Measurements from ENCODE around the gene ENTPD5. TPM values are rescaled to one million over a fixed set of nuclear protein-coding genes. Genes with fewer than 3 reads are reported as not detected.
"Not testable (repeated sequence)": the region's sequence is repeated elsewhere in the genome, so short reads cannot be mapped to it uniquely, and the experiment has no call there.

ENTPD5 gene
- total RNA-seq, 1 donor from 2014 or later = 16.0 TPM

- Mint-ChIP-seq H3K9me3 (ENCODE audit: unreplicated experiment) (no peaks in the 10 kb centered on the region), H3K4me1 (ENCODE audit: unreplicated experiment) (no peaks in the 10 kb centered on the region), H3K36me3 (ENCODE audit: low read depth, unreplicated experiment) (peaks cover 11% of the 10 kb centered on the region), H3K27me3 (ENCODE audit: unreplicated experiment) (no peaks in the 10 kb centered on the region), H3K4me3 (ENCODE audit: unreplicated experiment) (no peak overlapping the region), H3K27ac (ENCODE audit: unreplicated experiment) (no peak overlapping the region)
- TF ChIP-seq CTCF (IDR thresholded peaks at IDR 0.05; ENCODE audit: unreplicated experiment) = no peak
- DNase-seq (ENCODE audit: low spot score) = no peak
Measured at GRCh38 chr14:74008843-74009499, 10.1 kb downstream of the ENTPD5 start.

- H3K4me3 Mint-ChIP-seq (ENCODE audit: unreplicated experiment); H3K4me1 Mint-ChIP-seq (ENCODE audit: unreplicated experiment); H3K27me3 Mint-ChIP-seq (ENCODE audit: unreplicated experiment); H3K9me3 Mint-ChIP-seq (ENCODE audit: unreplicated experiment); DNase-seq (ENCODE audit: low spot score); H3K27ac Mint-ChIP-seq (ENCODE audit: unreplicated experiment): not testable (repeated sequence)
- H3K36me3 Mint-ChIP-seq (ENCODE audit: low read depth, unreplicated experiment) = peaks cover 18% of the 10 kb centered on the region
Measured at GRCh38 chr14:74005664-74006063, 13.4 kb downstream of the ENTPD5 start.

GRCh38 chr14:73998726-73999125 is 20.4 kb downstream of the ENTPD5 start:
- H3K27me3 Mint-ChIP-seq (ENCODE audit: unreplicated experiment) = no peaks in the 10 kb centered on the region
- H3K4me1 Mint-ChIP-seq (ENCODE audit: unreplicated experiment) = peaks cover 1% of the 10 kb centered on the region
- H3K9me3 Mint-ChIP-seq (ENCODE audit: unreplicated experiment) = no peaks in the 10 kb centered on the region
- H3K27ac Mint-ChIP-seq (ENCODE audit: unreplicated experiment) = no peak overlapping the region
- TF ChIP-seq CTCF (IDR thresholded peaks at IDR 0.05; ENCODE audit: unreplicated experiment) = no peak
- no peak overlapping the region for H3K4me3 Mint-ChIP-seq (ENCODE audit: unreplicated experiment)
- DNase-seq (ENCODE audit: low spot score) = no peak
- H3K36me3 Mint-ChIP-seq (ENCODE audit: low read depth, unreplicated experiment) = peaks cover 11% of the 10 kb centered on the region

GRCh38 chr14:73997944-73998447 is 21.1 kb downstream of the ENTPD5 start:
- Mint-ChIP-seq H3K27me3 (ENCODE audit: unreplicated experiment) (no peaks in the 10 kb centered on the region), H3K4me3 (ENCODE audit: unreplicated experiment) (peak overlapping the region; percentile 17), H3K4me1 (ENCODE audit: unreplicated experiment) (peaks cover 6% of the 10 kb centered on the region), H3K36me3 (ENCODE audit: low read depth, unreplicated experiment) (peaks cover 6% of the 10 kb centered on the region), H3K9me3 (ENCODE audit: unreplicated experiment) (no peaks in the 10 kb centered on the region), H3K27ac (ENCODE audit: unreplicated experiment) (no peak overlapping the region)
- DNase-seq (ENCODE audit: low spot score) = no peak
- no peak for TF ChIP-seq CTCF (IDR thresholded peaks at IDR 0.05; ENCODE audit: unreplicated experiment)

GRCh38 chr14:73997108-73997943 is 21.8 kb downstream of the ENTPD5 start:
- Mint-ChIP-seq H3K27ac (ENCODE audit: unreplicated experiment) (no peak overlapping the region), H3K9me3 (ENCODE audit: unreplicated experiment) (no peaks in the 10 kb centered on the region), H3K27me3 (ENCODE audit: unreplicated experiment) (no peaks in the 10 kb centered on the region), H3K4me1 (ENCODE audit: unreplicated experiment) (peaks cover 6% of the 10 kb centered on the region), H3K36me3 (ENCODE audit: low read depth, unreplicated experiment) (no peaks in the 10 kb centered on the region), H3K4me3 (ENCODE audit: unreplicated experiment) (no peak overlapping the region)
- no peak for DNase-seq (ENCODE audit: low spot score)
- TF ChIP-seq CTCF (IDR thresholded peaks at IDR 0.05; ENCODE audit: unreplicated experiment) = no peak
